IPS DF 19.7 (cell line): ENCODE measurements around the gene CERS4.
"Not testable (repeated sequence)": the region's sequence is repeated elsewhere in the genome, so short reads cannot be mapped to it uniquely, and the experiment has no call there.

Experiments
- DNase-seq: peaks from one replicate; pipeline ENCODE4 v3.0.0-alpha.2; 2013; ENCODE audit warnings: low read depth, low spot score

CERS4 gene

GRCh38 chr19:8209462-8210378 is 550 bp downstream of the CERS4 start:
- no peak for DNase-seq

- DNase-seq, result no peak
These were observed 1.4 kb downstream of the CERS4 start for GRCh38 chr19:8210421-8211101.

- DNase-seq, result no peak
These were observed 3.0 kb downstream of the CERS4 start for GRCh38 chr19:8212212-8212611.

- no peak for DNase-seq
These were observed 3.7 kb downstream of the CERS4 start for GRCh38 chr19:8212916-8213315.

- DNase-seq, result no peak
These were observed 4.9 kb downstream of the CERS4 start for GRCh38 chr19:8213827-8214672.

GRCh38 chr19:8214802-8215201 is 5.6 kb downstream of the CERS4 start:
- DNase-seq, result no peak

GRCh38 chr19:8215783-8216182 is 6.6 kb downstream of the CERS4 start:
- DNase-seq, result no peak

- DNase-seq, result no peak
These were observed 7.2 kb downstream of the CERS4 start for GRCh38 chr19:8216357-8216756.

- DNase-seq, result not testable (repeated sequence)
These were observed 9.0 kb downstream of the CERS4 start for GRCh38 chr19:8218127-8218526.

GRCh38 chr19:8220481-8220880 is 11.3 kb downstream of the CERS4 start:
- DNase-seq, result no peak

- no peak for DNase-seq
These were observed 12.0 kb downstream of the CERS4 start for GRCh38 chr19:8221161-8221560.

GRCh38 chr19:8223442-8223841 is 14.3 kb downstream of the CERS4 start:
- not testable (repeated sequence) for DNase-seq

- DNase-seq, result no peak
These were observed 15.4 kb downstream of the CERS4 start for GRCh38 chr19:8224394-8225145.

GRCh38 chr19:8231073-8231604 is 22.0 kb downstream of the CERS4 start:
- no peak for DNase-seq

GRCh38 chr19:8233370-8233769 is 24.2 kb downstream of the CERS4 start:
- no peak for DNase-seq

GRCh38 chr19:8237026-8237425 is 27.9 kb downstream of the CERS4 start:
- no peak for DNase-seq

GRCh38 chr19:8238251-8238650 is 29.1 kb downstream of the CERS4 start:
- no peak for DNase-seq

GRCh38 chr19:8239528-8240273 is 30.5 kb downstream of the CERS4 start:
- no peak for DNase-seq

GRCh38 chr19:8240274-8241229 is 31.4 kb downstream of the CERS4 start:
- no peak for DNase-seq
